Peyer's patch (tissue), 4 donors: ENCODE measurements around the gene CDC42BPA. TPM values are rescaled to one million over a fixed set of nuclear protein-coding genes. Genes with fewer than 3 reads are reported as not detected.
A peak's percentile ranks its signal among the peaks of the same experiment; 100 is the strongest.

Source experiments
- DNase-seq, 3 donors: peaks; one replicate each; pipeline ENCODE4 v3.0.0-alpha.2; 2017 to 2019
- H3K27ac ChIP-seq, 4 donors: fragments of 200-600 bp; sonication (generic); one replicate each; pipeline ENCODE4 v1.5.1; 2016 to 2019
- H3K27me3 ChIP-seq, 2 donors: fragments of 200-600 bp; sonication (generic); one replicate each; pipeline ENCODE4 v1.5.1; 2019
- H3K36me3 ChIP-seq, 3 donors: fragments of 200-600 bp; sonication (generic); one replicate each; pipeline ENCODE4 v1.5.1; 2016 to 2019
- H3K4me1 ChIP-seq, 4 donors: fragments of 200-600 bp; sonication (generic); one replicate each; pipeline ENCODE4 v1.5.1; 2016 to 2019
- H3K4me3 ChIP-seq, 4 donors: fragments of 200-600 bp; sonication (generic); 1 replicate in 3 of 4; 2 replicates in 1 of 4; pipeline ENCODE4 v1.5.1; 2016 to 2019; ENCODE audit warnings: mild to moderate bottlenecking in 1 of 4
- H3K9me3 ChIP-seq, 4 donors: fragments of 200-600 bp; sonication (generic); one replicate each; pipeline ENCODE4 v1.5.1; 2016 to 2019; ENCODE audit warnings: mild to moderate bottlenecking in 1 of 4
- POLR2A ChIP-seq, 2 donors: fragments of 450-650 bp; IDR thresholded peaks; one replicate each; pipeline ENCODE4 v1.5.1; 2017; ENCODE audit warnings: antibody characterized with exemption in 2 of 2, mild to moderate bottlenecking in 2 of 2, moderate library complexity in 2 of 2
- total RNA-seq, 4 donors: library from RNA; depleted of rRNA; stranded (reverse); fragments of >200 nt; gene quantifications; one replicate each; pipeline ENCODE4 v1.1.0, GENCODE V29; 2016
- TF ChIP-seq, protein P1 (sequence below), 6 experiments: fragments of 450-650 bp in 4 of 6; fragments of 200-600 bp in 2 of 6; sonication (generic) in 1 of 6; IDR thresholded peaks; one replicate each; pipeline ENCODE4 v1.5.1; 2017 to 2019; ENCODE audit warnings: antibody characterized with exemption in 6 of 6, mild to moderate bottlenecking in 3 of 6, moderate library complexity in 1 of 6

CDC42BPA gene
- total RNA-seq, 4 donors from 2014 or later: 49.3 to 107 (median 53.9) TPM

- H3K36me3 ChIP-seq: no peaks in the 10 kb centered on the region
- TF ChIP-seq, protein P1, sequence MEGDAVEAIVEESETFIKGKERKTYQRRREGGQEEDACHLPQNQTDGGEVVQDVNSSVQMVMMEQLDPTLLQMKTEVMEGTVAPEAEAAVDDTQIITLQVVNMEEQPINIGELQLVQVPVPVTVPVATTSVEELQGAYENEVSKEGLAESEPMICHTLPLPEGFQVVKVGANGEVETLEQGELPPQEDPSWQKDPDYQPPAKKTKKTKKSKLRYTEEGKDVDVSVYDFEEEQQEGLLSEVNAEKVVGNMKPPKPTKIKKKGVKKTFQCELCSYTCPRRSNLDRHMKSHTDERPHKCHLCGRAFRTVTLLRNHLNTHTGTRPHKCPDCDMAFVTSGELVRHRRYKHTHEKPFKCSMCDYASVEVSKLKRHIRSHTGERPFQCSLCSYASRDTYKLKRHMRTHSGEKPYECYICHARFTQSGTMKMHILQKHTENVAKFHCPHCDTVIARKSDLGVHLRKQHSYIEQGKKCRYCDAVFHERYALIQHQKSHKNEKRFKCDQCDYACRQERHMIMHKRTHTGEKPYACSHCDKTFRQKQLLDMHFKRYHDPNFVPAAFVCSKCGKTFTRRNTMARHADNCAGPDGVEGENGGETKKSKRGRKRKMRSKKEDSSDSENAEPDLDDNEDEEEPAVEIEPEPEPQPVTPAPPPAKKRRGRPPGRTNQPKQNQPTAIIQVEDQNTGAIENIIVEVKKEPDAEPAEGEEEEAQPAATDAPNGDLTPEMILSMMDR (IDR thresholded peaks at IDR 0.05): no peak
- peak; percentile 75 to 88 for TF ChIP-seq POLR2A (IDR thresholded peaks at IDR 0.05)
- peak overlapping the region in 3 of 4 donors; percentile 25 to 94 (median 74) for H3K27ac ChIP-seq
- peak in 1 of 3 donors; percentile 79 for DNase-seq
- H3K4me3 ChIP-seq: peak overlapping the region in 3 of 4 donors; percentile 56 to 87 (median 70)
- H3K9me3 ChIP-seq: no peaks in the 10 kb centered on the region
- H3K27me3 ChIP-seq: no peaks in the 10 kb centered on the region
- H3K4me1 ChIP-seq: peaks cover 0 to 21% (median 0%) of the 10 kb centered on the region in 4 donors
Measured at GRCh38 chr1:227315629-227316346, 2.5 kb downstream of the CDC42BPA start.

GRCh38 chr1:227314014-227314848, 4.1 kb downstream of the CDC42BPA start:
- Histone ChIP-seq H3K27ac (no peak overlapping the region), H3K4me3 (peak overlapping the region in 2 of 4 donors; percentile 70 to 87), H3K9me3 (no peaks in the 10 kb centered on the region), H3K27me3 (no peaks in the 10 kb centered on the region), H3K4me1 (peaks cover 0 to 6% (median 0%) of the 10 kb centered on the region in 4 donors), H3K36me3 (no peaks in the 10 kb centered on the region)
- TF ChIP-seq POLR2A (IDR thresholded peaks at IDR 0.05): no peak
- TF ChIP-seq, protein P1 (IDR thresholded peaks at IDR 0.05): no peak
- DNase-seq: no peak

DNA sequence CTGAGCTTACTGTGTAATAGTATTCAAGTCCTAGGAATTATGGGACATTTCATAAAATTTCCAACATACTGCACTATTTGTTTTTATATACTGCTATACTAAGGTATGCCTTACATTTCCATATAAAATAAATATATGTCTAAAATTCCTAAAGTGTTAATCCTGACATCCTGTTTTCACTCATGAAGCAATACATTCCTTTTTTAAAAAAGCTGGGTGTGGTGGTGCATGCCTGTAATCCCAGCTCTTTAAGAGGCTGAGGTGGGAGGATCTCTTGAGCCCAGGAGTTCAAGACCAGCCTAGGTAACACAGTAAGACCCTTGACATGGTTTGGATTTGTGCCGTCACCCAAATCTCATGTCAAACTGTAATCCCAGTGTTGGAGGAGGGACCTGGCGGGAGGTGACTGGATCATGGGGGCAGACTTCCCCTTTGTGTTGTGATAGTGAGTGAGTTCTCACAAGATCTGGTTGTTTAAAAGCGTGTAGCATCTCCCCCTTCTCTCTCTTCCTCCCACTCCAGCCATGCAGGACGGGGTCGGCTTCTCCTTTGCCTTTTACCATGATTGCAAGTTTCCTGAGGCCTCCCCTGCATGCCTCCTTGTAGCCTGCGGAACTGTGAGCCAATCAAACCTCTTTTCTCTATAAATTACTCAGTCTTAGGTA, 5.8 kb downstream of the CDC42BPA start:
- H3K36me3 ChIP-seq: no peaks in the 10 kb centered on the region
- no peak overlapping the region for H3K27ac ChIP-seq
- DNase-seq: no peak
- no peaks in the 10 kb centered on the region for H3K27me3 ChIP-seq
- H3K4me3 ChIP-seq: no peak overlapping the region
- H3K9me3 ChIP-seq: no peaks in the 10 kb centered on the region
- no peaks in the 10 kb centered on the region for H3K4me1 ChIP-seq
- no peak for TF ChIP-seq POLR2A (IDR thresholded peaks at IDR 0.05)
- TF ChIP-seq, protein P1 (IDR thresholded peaks at IDR 0.05): no peak

DNA sequence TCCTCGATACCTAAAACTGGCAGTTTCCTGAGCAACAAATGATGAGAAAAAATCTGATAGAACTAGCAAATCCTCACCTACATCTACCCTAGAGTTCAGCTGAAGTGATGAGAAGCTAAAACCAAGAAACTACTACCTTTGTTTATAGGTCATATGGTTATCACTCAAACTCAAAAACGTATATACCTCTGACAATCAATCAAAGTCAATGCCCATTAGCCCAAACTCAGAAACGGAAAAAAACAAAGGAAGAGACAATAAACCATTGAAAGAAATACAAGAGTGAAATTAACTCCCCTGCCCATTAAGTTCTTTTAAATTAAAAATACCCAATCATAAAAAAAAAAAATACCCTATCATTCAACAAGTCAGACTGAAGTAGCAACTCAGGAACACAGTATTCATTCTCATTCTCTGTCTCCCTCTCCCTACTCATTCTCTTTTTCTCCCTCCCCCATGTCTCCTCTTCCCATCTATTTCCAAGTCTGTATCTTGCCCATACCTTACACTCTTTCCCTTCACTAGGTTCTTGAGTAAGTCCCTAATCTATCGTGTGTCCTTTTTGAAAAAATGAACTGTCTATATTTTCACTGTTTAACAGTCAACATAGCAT, 6.8 kb downstream of the CDC42BPA start:
- DNase-seq: no peak
- H3K27me3 ChIP-seq: no peaks in the 10 kb centered on the region
- no peaks in the 10 kb centered on the region for H3K9me3 ChIP-seq
- no peaks in the 10 kb centered on the region for H3K4me1 ChIP-seq
- no peak for TF ChIP-seq POLR2A (IDR thresholded peaks at IDR 0.05)
- TF ChIP-seq, protein P1 (IDR thresholded peaks at IDR 0.05): no peak
- no peak overlapping the region for H3K27ac ChIP-seq
- H3K36me3 ChIP-seq: no peaks in the 10 kb centered on the region
- no peak overlapping the region for H3K4me3 ChIP-seq
